Motor neuron (in vitro differentiated cells): ENCODE data around the gene AUTS2. TPM values are rescaled to one million over a fixed set of nuclear protein-coding genes. Genes with fewer than 3 reads are reported as not detected.
A peak's percentile ranks its signal among the peaks of the same experiment; 100 is the strongest.

ENCODE experiments used
- ATAC-seq, 8 experiments: fragments of 200-7000 bp; cut with Tn5 transposase; replicated peaks in 6 of 8; 2 replicates each; pipeline ENCODE4 v1.8.0; 2021; ENCODE audit warnings: mild to moderate bottlenecking in 8 of 8, moderate library complexity in 8 of 8
- H3K27ac ChIP-seq, 2 donors: fragments of 250-450 bp; sonication (Bioruptor Pico); 2 replicates each; pipeline ENCODE4 v1.9.0; 2021; ENCODE audit warnings: antibody characterized with exemption in 2 of 2, mild to moderate bottlenecking in 2 of 2, moderate library complexity in 1 of 2
- H3K4me1 ChIP-seq, 2 donors: fragments of 250-450 bp; sonication (Bioruptor Pico); replicated peaks in 1 of 2; 2 replicates each; pipeline ENCODE4 v1.6.1; 2021; ENCODE audit warnings: antibody characterized with exemption in 2 of 2, mild to moderate bottlenecking in 2 of 2, moderate library complexity in 1 of 2
- H3K4me3 ChIP-seq, 5 donors: fragments of 250-450 bp; sonication (Bioruptor Pico); 2 replicates each; pipeline ENCODE4 v1.9.0; 2021; ENCODE audit warnings: antibody characterized with exemption in 5 of 5, mild to moderate bottlenecking in 5 of 5, moderate library complexity in 4 of 5
- WGBS, 10 experiments: fragments of 450-650 bp; shearing (Covaris generic); methylation state at CpG; one replicate each; pipeline ENCODE4 v1.0.0; 2022; 5-methylcytosine and 5-hydroxymethylcytosine counted together
- in situ Hi-C, 9 experiments: fragments of 400-800 bp; cut with MboI; loops; one replicate each; pipeline ENCODE4 v1.15.0; 2021; ENCODE audit warnings: low sequenced_read_pairs in 9 of 9, low pct_unique_long_range_greater_than_20kb in 2 of 9; ENCODE audit not compliant: unreplicated experiment in 9 of 9
- total RNA-seq, 8 experiments: library from RNA; unstranded; fragments of 300-600 nt; gene quantifications; 2 replicates each; pipeline versions ENCODE4 v1.2.3 to v1.2.4, GENCODE V29; 2022

Gene AUTS2
- total RNA-seq, 8 experiments from 2014 or later = 0.49 to 68.6 (median 32.2) TPM

DNA sequence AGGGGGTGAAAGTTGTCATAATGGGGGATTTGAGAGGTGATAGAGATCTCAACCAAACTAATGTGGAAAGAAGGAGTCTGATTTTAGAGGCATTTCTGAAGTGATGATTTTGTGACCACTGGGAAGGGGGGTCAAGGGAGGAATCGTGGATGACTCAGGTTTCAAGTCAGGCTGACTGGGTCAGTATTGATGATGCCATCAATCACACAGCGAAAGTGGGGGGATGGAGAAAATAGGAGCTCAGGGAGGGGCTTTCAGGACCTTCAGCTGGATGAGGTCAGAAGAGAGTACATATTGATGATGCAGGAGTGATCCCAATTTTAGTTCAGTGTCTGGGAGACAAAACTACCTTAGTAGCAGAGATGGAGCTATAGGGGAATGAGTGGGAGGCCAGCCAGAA, 852.5 kb downstream of the AUTS2 start:
- in situ Hi-C loops = no loop called here
- peak in 5 of 8 experiments; percentile 43 to 71 (median 61) for ATAC-seq
- 0 to 86% (median 53%) methylated on average over 1 to 2 of the region's 2 CpGs; no CpG with 5 or more reads in 2 of the 10 experiments for WGBS, 10 experiments
- Histone ChIP-seq H3K4me1 (peaks cover 12 to 47% of the 10 kb centered on the region in 2 donors), H3K4me3 (no peak overlapping the region), H3K27ac (no peak overlapping the region)

DNA sequence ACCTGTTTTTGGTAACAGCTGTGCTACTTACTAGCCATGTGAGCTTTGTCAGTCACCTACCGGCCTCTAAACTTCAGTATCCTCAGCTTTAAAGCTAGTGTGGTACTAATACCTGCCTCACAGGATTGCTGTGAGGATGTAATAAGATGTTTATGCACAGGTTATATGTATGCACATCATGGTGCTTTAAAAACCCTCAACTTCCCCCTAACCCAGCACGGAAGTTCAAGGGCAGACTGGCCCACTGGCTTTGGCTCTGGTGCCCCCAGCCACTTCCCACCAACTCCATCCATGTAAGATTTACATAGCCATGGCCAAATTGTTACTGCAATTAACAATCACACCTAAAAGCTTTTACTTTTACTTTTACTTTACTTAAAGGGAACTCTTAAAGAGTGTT, 857.6 kb downstream of the AUTS2 start:
- in situ Hi-C loops = no loop called here
- Histone ChIP-seq H3K4me3 (no peak overlapping the region), H3K27ac (no peak overlapping the region), H3K4me1 (peaks cover 18 to 25% of the 10 kb centered on the region in 2 donors)
- WGBS, 10 experiments = 58 to 100% (median 67%) methylated on average over 1 to 2 of the region's 2 CpGs; no CpG with 5 or more reads in 3 of the 10 experiments
- ATAC-seq = no peak

DNA sequence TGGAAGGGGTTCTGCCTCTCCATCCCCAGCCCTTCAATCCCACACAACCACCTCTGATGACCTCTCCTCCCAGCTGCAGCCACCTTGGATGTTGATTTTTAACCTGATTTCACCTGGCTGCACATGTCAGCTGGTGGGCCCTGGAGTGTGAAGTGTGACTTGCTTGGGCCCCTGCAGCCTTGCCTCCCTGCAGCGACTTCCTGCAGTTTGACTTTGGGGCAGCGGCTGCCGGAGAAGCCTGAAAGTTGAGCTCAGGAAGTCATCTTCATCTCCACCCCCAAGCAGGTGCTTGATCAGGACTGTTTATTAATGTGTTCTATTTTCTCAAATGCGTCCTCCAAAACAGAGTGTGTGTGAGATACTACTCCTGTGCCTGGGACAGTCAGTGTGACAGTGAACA, 858.4 kb downstream of the AUTS2 start:
- WGBS, 10 experiments = 93 to 100% methylated on average over 3 of the region's 4 CpGs; no CpG with 5 or more reads in 8 of the 10 experiments
- no peak for ATAC-seq
- in situ Hi-C loops = no loop called here
- Histone ChIP-seq H3K4me3 (no peak overlapping the region), H3K4me1 (peaks cover 16 to 25% of the 10 kb centered on the region in 2 donors), H3K27ac (no peak overlapping the region)

GRCh38 chr7:70457482-70457881, 859.2 kb downstream of the AUTS2 start:
- Histone ChIP-seq H3K4me3 (no peak overlapping the region), H3K4me1 (peaks cover 16 to 25% of the 10 kb centered on the region in 2 donors), H3K27ac (peak overlapping the region in 1 of 2 donors; percentile 36)
- 17 to 83% (median 66%) methylated on average over 1 to 3 of the region's 3 CpGs; no CpG with 5 or more reads in 3 of the 10 experiments for WGBS, 10 experiments
- ATAC-seq = peak in 4 of 8 experiments; percentile 14 to 28 (median 24)
- in situ Hi-C loops = no loop called here

DNA sequence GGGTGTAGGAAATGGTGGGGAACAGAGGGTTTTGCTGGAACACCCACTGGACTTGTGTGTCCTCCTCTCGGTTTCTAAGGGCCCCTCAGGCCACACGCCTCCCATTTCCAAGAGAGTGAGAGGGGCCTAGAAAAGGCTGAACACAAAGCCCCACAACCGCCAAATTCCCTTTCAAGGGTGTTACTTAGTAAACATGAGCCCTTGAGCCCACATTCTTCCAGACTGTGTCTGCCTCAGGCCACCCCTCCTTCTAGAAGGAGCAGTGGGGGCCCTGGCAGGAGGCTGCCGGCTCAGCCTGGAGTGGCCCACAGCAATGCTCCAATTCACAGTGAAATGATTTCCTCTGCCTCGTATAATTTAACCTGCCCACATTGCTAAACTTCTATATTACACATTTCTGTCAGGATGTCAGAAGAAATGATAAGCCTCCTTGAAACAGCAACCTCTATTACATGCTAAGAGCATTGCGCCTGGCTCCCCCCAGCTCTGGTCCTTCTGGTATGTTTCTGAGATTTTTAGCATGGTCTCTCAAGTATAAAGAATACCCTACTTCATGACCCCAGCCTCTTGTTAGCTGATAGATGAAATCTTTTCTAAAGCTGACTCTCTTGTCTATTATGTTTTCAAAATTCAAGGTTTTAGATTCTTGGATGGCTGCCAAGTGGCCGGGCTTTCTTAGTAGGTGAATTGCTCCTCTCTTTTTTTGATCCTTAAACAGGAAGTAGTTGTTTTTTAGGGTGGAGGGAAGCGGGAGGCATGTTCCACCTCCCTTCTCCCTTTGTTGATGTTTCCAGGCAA, 859.8 kb downstream of the AUTS2 start:
- WGBS, 10 experiments = 20 to 100% (median 67%) methylated on average over 1 to 4 of the region's 8 CpGs; no CpG with 5 or more reads in 1 of the 10 experiments
- peak in 5 of 8 experiments; percentile 68 to 77 (median 71) for ATAC-seq
- in situ Hi-C loops = no loop called here

DNA sequence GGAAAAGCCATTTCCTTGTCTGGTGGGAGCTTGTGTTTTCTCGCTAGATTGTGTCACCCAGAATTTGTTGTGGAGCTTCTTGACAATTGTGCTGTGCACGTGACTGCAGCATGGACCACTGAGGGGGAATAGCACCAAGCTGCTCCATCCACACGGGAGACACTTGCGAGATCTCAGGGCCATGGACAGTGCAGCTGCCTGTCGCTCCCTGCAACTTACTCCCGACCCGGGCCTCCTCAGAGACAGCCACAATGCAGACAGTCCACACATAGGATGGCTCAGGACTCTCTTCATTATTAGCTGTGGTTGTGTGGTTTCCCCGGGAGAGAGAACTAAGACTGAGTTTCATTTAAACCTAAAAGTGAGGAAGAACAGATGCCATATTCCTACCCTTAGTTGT, 860.5 kb downstream of the AUTS2 start:
- in situ Hi-C loops = no loop called here
- Histone ChIP-seq H3K27ac (peak overlapping the region in 1 of 2 donors; percentile 7), H3K4me1 (peaks cover 16 to 25% of the 10 kb centered on the region in 2 donors), H3K4me3 (no peak overlapping the region)
- WGBS, 10 experiments = 40 to 100% (median 70%) methylated on average over 1 to 5 of the region's 8 CpGs; no CpG with 5 or more reads in 2 of the 10 experiments
- ATAC-seq = peak in 5 of 8 experiments; percentile 43 to 80 (median 70)

More for the DNA sequence above, 859.8 kb downstream of the AUTS2 start:
- Histone ChIP-seq H3K4me3 (no peak overlapping the region), H3K27ac (peak overlapping the region in 1 of 2 donors; percentile 36), H3K4me1 (peaks cover 16 to 25% of the 10 kb centered on the region in 2 donors)

GRCh38 chr7:70459546-70459945, 861.3 kb downstream of the AUTS2 start:
- Histone ChIP-seq H3K4me3 (no peak overlapping the region), H3K27ac (no peak overlapping the region), H3K4me1 (peaks cover 16 to 25% of the 10 kb centered on the region in 2 donors)
- in situ Hi-C loops = no loop called here
- WGBS, 10 experiments = 100% methylated on average over 1 of the region's 1 CpG; no CpG with 5 or more reads in 9 of the 10 experiments
- ATAC-seq = no peak

DNA sequence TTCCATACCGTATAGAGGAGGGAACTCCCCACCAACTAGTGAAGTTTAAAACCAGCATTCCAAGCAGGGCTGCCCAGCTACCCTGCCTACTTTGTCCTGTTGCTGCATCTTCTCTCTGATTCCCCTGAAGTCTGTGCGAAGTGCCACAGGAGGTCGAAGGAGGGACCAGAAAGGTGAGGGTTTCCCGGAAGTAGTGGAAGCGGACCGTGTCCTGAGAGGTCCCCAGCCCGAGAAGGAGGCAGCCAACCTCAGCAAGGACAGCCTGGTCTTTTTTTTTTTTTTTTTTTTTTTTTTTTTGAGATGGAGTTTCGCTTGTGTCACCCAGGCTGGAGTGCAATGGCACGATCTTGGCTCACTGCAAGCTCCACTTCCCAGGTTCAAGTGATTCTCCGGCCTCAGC, 861.8 kb downstream of the AUTS2 start:
- no peak overlapping the region for H3K27ac ChIP-seq
- H3K4me1 ChIP-seq = peaks cover 16 to 25% of the 10 kb centered on the region in 2 donors
- no peak for ATAC-seq
- no peak overlapping the region for H3K4me3 ChIP-seq
- WGBS, 10 experiments = 50 to 94% (median 83%) methylated on average over 1 to 7 of the region's 10 CpGs; no CpG with 5 or more reads in 5 of the 10 experiments
- in situ Hi-C loops = no loop called here

GRCh38 chr7:70460562-70460961, 862.3 kb downstream of the AUTS2 start:
- 20 to 100% (median 100%) methylated on average over 1 to 4 of the region's 6 CpGs; no CpG with 5 or more reads in 2 of the 10 experiments for WGBS, 10 experiments
- H3K4me3 ChIP-seq = no peak overlapping the region
- H3K27ac ChIP-seq = no peak overlapping the region
- in situ Hi-C loops = no loop called here
- ATAC-seq = no peak
- H3K4me1 ChIP-seq = peaks cover 16 to 25% of the 10 kb centered on the region in 2 donors

GRCh38 chr7:70463352-70463938, 865.2 kb downstream of the AUTS2 start:
- H3K4me3 ChIP-seq = no peak overlapping the region
- no peak overlapping the region for H3K27ac ChIP-seq
- in situ Hi-C loops = no loop called here
- 60 to 100% (median 91%) methylated on average over 1 to 5 of the region's 5 CpGs; no CpG with 5 or more reads in 2 of the 10 experiments for WGBS, 10 experiments
- ATAC-seq = peak in 1 of 8 experiments; percentile 53
- peaks cover 7 to 14% of the 10 kb centered on the region in 2 donors for H3K4me1 ChIP-seq

DNA sequence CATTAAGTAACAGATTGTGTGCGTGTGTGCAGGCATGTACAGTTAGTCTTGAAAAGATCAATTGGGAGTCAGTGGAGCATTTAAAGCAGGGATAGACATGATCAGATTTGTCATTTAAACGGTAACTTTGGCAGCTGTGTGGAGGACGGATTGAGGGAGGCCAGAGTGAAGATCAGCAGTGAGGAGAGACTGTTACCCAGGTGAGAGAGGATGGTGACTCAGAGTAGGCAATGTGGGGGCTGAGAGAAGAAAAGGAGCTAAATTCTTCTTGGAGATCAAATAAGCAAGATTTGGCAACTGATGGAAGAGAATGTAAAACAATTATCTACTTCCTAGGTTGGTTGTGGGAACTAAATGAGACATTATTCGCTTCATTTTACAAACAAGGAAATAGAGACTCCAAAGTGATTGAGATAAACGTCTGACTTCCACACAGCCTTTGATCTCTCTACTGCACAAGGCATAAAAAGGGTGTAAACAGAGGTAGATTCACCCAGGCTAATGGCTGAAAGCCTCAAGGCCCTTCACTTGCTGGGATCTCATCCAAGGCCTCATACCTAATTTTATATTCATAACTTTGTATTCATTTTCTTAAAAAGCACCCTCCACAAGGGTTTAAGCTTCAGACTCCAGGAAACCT, 868.6 kb downstream of the AUTS2 start:
- H3K27ac ChIP-seq = no peak overlapping the region
- in situ Hi-C loops = no loop called here
- ATAC-seq = no peak
- peaks cover 12 to 18% of the 10 kb centered on the region in 2 donors for H3K4me1 ChIP-seq
- no peak overlapping the region for H3K4me3 ChIP-seq
- WGBS, 10 experiments = 21 to 89% (median 64%) methylated on average over 1 to 5 of the region's 5 CpGs; no CpG with 5 or more reads in 2 of the 10 experiments

- Histone ChIP-seq H3K4me1 (peaks cover 19 to 42% of the 10 kb centered on the region in 2 donors), H3K27ac (no peak overlapping the region), H3K4me3 (no peak overlapping the region)
- peak in 2 of 8 experiments; percentile 21 to 22 for ATAC-seq
- WGBS, 10 experiments = 44 to 98% (median 69%) methylated on average over 1 to 10 of the region's 10 CpGs; no CpG with 5 or more reads in 3 of the 10 experiments
- in situ Hi-C loops = no loop called here
Measured at GRCh38 chr7:70470746-70471145, 872.5 kb downstream of the AUTS2 start.
